IMR-90 (cell line): ENCODE measurements around the gene GRID1. TPM values are rescaled to one million over a fixed set of nuclear protein-coding genes. Genes with fewer than 3 reads are reported as not detected.
"Not testable (repeated sequence)": the region's sequence is repeated elsewhere in the genome, so short reads cannot be mapped to it uniquely, and the experiment has no call there.

ENCODE experiments used
- ATAC-seq: fragments of 200-7000 bp; cut with Tn5 transposase; 2 replicates; pipeline ENCODE4 v1.9.1; 2020; ENCODE audit warnings: low read depth, mild to moderate bottlenecking, moderate library complexity
- BruUV-seq: library from RNA; stranded (reverse); fragments of 400-500 nt; replicated peaks from 2 replicates; lab custom pipeline; 2021; lab: Mats Ljungman, UMichigan
- CTCF ChIA-PET: fragments of 300-600 bp; formaldehyde crosslinking; extraction: SDS; loops from one replicate; lab custom pipeline; 2021; ENCODE audit warnings: antibody characterized with exemption; lab: Yijun Ruan, JAX
- POLR2A ChIA-PET: fragments of 300-600 bp; sonication (Branson Sonifier 250); formaldehyde crosslinking; loops from one replicate; lab custom pipeline; 2022; ENCODE audit warnings: antibody characterized with exemption; ENCODE audit not compliant: unreplicated experiment; lab: Charles Lee
- DNase-seq: peaks from one replicate; pipeline ENCODE4 v3.0.0; 2013
- H2AFZ ChIP-seq: replicated peaks from 2 replicates; pipeline ENCODE3; 2013; ENCODE audit warnings: low read length, mild to moderate bottlenecking; ENCODE audit not compliant: poor library complexity
- H2AK5ac ChIP-seq: 2 replicates; pipeline ENCODE4 v1.6.1; 2013; ENCODE audit warnings: low read depth, low read length, inconsistent platforms
- H2AK9ac ChIP-seq: replicated peaks from 2 replicates; pipeline ENCODE3; 2013; ENCODE audit warnings: mild to moderate bottlenecking, low read depth, low read length, moderate library complexity; ENCODE audit not compliant: poor library complexity
- H2BK120ac ChIP-seq: 2 replicates; pipeline ENCODE4 v1.6.1; 2013; ENCODE audit warnings: low read depth, low read length, inconsistent platforms
- H2BK15ac ChIP-seq: 3 replicates; pipeline ENCODE4 v1.6.1; 2013; ENCODE audit warnings: low read depth, low read length, inconsistent platforms
- H2BK20ac ChIP-seq: 2 replicates; pipeline ENCODE4 v1.6.1; 2013; ENCODE audit warnings: low read depth, mild to moderate bottlenecking, inconsistent platforms, low read length, moderate library complexity
- H2BK5ac ChIP-seq: 2 replicates; pipeline ENCODE4 v1.6.1; 2013; ENCODE audit warnings: mild to moderate bottlenecking, low read depth, low read length, inconsistent platforms; ENCODE audit not compliant: poor library complexity, severe bottlenecking
- H3K14ac ChIP-seq: replicated peaks from 2 replicates; pipeline ENCODE4 v1.6.1; 2013; ENCODE audit warnings: low read depth, low read length, inconsistent platforms
- H3K18ac ChIP-seq: 2 replicates; pipeline ENCODE4 v1.6.1; 2013; ENCODE audit warnings: low read depth, low read length, control low read depth
- H3K23ac ChIP-seq: 2 replicates; pipeline ENCODE4 v1.6.1; 2013; ENCODE audit warnings: low read depth, low read length, inconsistent platforms
- H3K27ac ChIP-seq: 2 replicates; pipeline ENCODE4 v1.5.1; 2013; ENCODE audit warnings: mild to moderate bottlenecking, control low read depth, low read length; ENCODE audit not compliant: insufficient read depth
- H3K27me3 ChIP-seq: 2 replicates; pipeline ENCODE4 v1.6.1; 2013; ENCODE audit warnings: low read length; ENCODE audit not compliant: control insufficient read depth, insufficient read depth
- H3K36me3 ChIP-seq: 2 replicates; pipeline ENCODE4 v1.6.1; 2013; ENCODE audit warnings: low read length, mixed read lengths; ENCODE audit not compliant: control insufficient read depth, insufficient read depth
- H3K4ac ChIP-seq: 2 replicates; pipeline ENCODE4 v1.6.1; 2013; ENCODE audit warnings: low read depth, low read length, inconsistent platforms
- H3K4me1 ChIP-seq: 2 replicates; pipeline ENCODE4 v1.6.1; 2013; ENCODE audit warnings: low read length, mixed read lengths; ENCODE audit not compliant: control insufficient read depth, insufficient read depth
- H3K4me2 ChIP-seq: 2 replicates; pipeline ENCODE4 v1.6.1; 2013; ENCODE audit warnings: low read depth, mild to moderate bottlenecking, control low read depth, low read length, moderate library complexity
- H3K4me3 ChIP-seq: 2 replicates; pipeline ENCODE4 v1.5.1; 2013; ENCODE audit warnings: low read depth, mild to moderate bottlenecking, control low read depth, low read length, moderate library complexity; ENCODE audit not compliant: insufficient read depth
- H3K56ac ChIP-seq: 2 replicates; pipeline ENCODE4 v1.6.1; 2013; ENCODE audit warnings: low read length, inconsistent platforms; ENCODE audit not compliant: insufficient read depth; ENCODE audit errors: extremely low read depth
- H3K79me1 ChIP-seq, 2 experiments: 2 replicates each; pipeline ENCODE4 v1.6.1; 2013; ENCODE audit warnings: low read length in 2 of 2, inconsistent platforms in 1 of 2, low read depth in 1 of 2
- H3K9ac ChIP-seq: 2 replicates; pipeline ENCODE4 v1.6.1; 2013; ENCODE audit warnings: low read depth, low read length, control low read depth
- H3K9me1 ChIP-seq: 2 replicates; pipeline ENCODE4 v1.6.1; 2013; ENCODE audit warnings: low read length, inconsistent platforms; ENCODE audit not compliant: insufficient read depth
- H3K9me3 ChIP-seq: 2 replicates; pipeline ENCODE4 v1.6.1; 2013; ENCODE audit warnings: low read length; ENCODE audit not compliant: control insufficient read depth, insufficient read depth
- H4K20me1 ChIP-seq: 2 replicates; pipeline ENCODE4 v1.6.1; 2013; ENCODE audit warnings: low read length, inconsistent platforms; ENCODE audit not compliant: insufficient read depth
- H4K5ac ChIP-seq: 2 replicates; pipeline ENCODE4 v1.6.1; 2013; ENCODE audit warnings: mild to moderate bottlenecking, low read depth, low read length, control low read depth
- H4K8ac ChIP-seq, 2 experiments: 2 replicates each; pipeline ENCODE4 v1.6.1; 2013; ENCODE audit warnings: low read depth in 2 of 2, low read length in 2 of 2, control low read depth in 1 of 2, inconsistent platforms in 1 of 2
- H4K91ac ChIP-seq: 2 replicates; pipeline ENCODE4 v1.6.1; 2013; ENCODE audit warnings: low read depth, low read length, inconsistent platforms; ENCODE audit not compliant: insufficient read depth
- dilution Hi-C: fragments of 300-500 bp; cut with HindIII; formaldehyde crosslinking; loops from one replicate; pipeline ENCODE4 v1.14.3; 2018; ENCODE audit warnings: low sequenced_read_pairs; ENCODE audit not compliant: unreplicated experiment
- in situ Hi-C: fragments of 300-500 bp; cut with MboI; formaldehyde crosslinking; loops from 3 replicates; pipeline ENCODE4 v1.14.3; 2019; ENCODE audit warnings: low sequenced_read_pairs, inconsistent platforms, mixed read lengths
- intact Hi-C: fragments of 100-400 bp; cut with micrococcal nuclease; formaldehyde crosslinking; loops from 2 replicates; pipeline ENCODE4 v1.10.0; 2022
- polyA plus RNA-seq, 3 experiments: library from polyadenylated mRNA; depleted of rRNA; stranded (reverse); fragments of >200 nt; gene quantifications; 2 replicates each; pipeline ENCODE4 v1.2.3, GENCODE V29; 2012; ENCODE audit warnings: low replicate concordance in 1 of 3
- total RNA-seq: library from RNA; depleted of rRNA; stranded (reverse); fragments of >200 nt; gene quantifications from 2 replicates; pipeline ENCODE4 v1.2.3, GENCODE V29; 2012

The GRID1 gene
- total and polyA plus RNA-seq, 2 of the 4 experiments (the other 2 are of a cell fraction), result not detected

- CTCF ChIA-PET, H4K20me1 ChIP-seq, H3K4ac ChIP-seq, H2BK20ac ChIP-seq, H3K23ac ChIP-seq, BruUV-seq, H3K27me3 ChIP-seq, H2AK5ac ChIP-seq, H4K8ac ChIP-seq, H3K56ac ChIP-seq, in situ Hi-C loops, H2BK120ac ChIP-seq, H2AFZ ChIP-seq, H2BK15ac ChIP-seq, H2AK9ac ChIP-seq, H4K5ac ChIP-seq, POLR2A ChIA-PET, H3K4me2 ChIP-seq, H3K9me1 ChIP-seq, H4K91ac ChIP-seq, H2BK5ac ChIP-seq, H3K9ac ChIP-seq, H3K14ac ChIP-seq, ATAC-seq, H3K4me3 ChIP-seq, H3K4me1 ChIP-seq, H3K27ac ChIP-seq, H3K79me1 ChIP-seq, DNase-seq, dilution Hi-C loops, H3K36me3 ChIP-seq, intact Hi-C loops, H3K18ac ChIP-seq: not testable (repeated sequence)
- peaks cover 12% of the 10 kb centered on the region; the same call in 1 of the 2 replicates for H3K9me3 ChIP-seq
These were observed 527.9 kb downstream of the GRID1 start for GRCh38 chr10:85838660-85839059.
